HG02981 (cell line): ENCODE results near the gene OTUD5.
A peak's percentile ranks its signal among the peaks of the same experiment; 100 is the strongest.
"Not testable (repeated sequence)": the region's sequence is repeated elsewhere in the genome, so short reads cannot be mapped to it uniquely, and the experiment has no call there.

ENCODE experiments used
- ATAC-seq: cut with Tn5 transposase; IDR thresholded peaks from one replicate; pipeline ENCODE4 v1.9.1; 2021; ENCODE audit warnings: mild to moderate bottlenecking, moderate library complexity; ENCODE audit not compliant: unreplicated experiment

The OTUD5 gene

DNA sequence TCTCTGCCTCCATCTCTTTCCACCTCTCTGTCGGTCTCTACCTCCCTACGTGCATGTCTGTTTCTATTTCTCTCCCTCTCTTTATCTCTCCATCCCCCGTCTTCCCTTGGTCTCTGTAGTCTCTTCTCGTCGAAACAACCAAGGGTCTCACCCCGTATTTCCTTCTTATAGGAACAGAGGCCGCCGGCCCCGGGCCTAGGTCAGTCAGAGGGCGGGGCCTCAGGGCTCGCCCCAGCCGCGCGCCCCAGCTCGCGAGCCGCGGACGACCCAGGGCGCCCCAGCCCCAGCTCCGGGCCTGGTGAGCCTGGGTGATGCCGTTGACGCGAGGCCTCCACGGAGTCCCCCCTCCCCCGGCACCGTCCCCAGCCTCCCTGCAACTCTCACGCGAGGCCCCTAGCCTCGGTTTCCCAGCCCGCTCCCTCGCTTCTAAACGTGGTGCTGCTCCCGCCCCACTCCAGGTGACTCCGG, 66.4 kb downstream of the OTUD5 start:
- peak; percentile 39 for ATAC-seq

DNA sequence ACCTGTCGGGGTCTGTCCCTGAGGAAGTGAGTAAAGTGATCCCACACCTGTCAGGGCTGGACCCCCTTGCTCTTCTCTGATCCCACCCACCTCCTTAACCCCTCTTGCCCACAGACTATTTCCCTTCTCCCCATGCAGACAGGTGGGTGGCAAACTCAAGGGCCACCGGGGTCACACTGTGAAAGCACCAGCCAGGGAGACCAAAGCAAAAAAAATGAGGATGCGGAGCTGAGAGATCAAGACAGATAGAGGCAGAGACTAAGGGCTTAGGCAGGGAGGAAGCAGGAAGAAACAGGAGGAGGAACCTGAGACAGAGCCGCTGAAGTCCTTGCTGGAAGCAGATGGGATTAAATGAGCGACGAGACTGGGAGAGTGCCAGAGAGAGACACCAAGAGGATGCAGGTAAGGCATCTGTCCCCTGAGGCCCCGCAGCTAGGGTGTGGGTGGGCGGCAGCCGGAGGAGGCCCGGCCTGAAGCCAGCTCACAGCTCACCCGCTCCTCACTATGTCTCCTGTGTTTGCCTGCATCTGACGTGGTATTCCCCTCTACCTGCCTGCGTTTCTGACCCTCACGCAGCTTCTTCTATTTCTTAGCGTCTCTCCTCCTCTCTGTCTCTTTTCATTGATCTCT, 67.0 kb downstream of the OTUD5 start:
- no peak for ATAC-seq

GRCh38 chrX:48886586-48886985, 70.8 kb downstream of the OTUD5 start:
- ATAC-seq, result not testable (repeated sequence)

DNA sequence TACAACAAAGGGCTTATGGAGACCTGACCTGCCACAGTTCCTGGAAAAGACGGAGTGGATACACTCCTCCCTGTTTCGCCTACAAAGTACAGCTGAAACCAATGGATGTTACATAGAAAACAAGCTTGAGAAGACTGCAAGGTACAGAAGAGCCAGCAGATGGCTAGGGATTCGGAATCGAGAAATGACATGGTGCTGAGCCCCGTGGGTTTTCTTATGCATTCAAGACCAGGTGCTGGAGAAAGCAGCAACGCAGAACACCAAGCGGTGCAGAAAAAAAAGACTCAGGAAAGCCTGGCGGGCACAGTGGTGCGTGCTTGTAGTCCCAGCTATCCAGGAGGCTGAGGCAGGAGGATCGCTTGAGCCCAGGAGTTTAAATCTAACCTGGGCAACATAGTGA, 73.7 kb downstream of the OTUD5 start:
- ATAC-seq, result no peak

DNA sequence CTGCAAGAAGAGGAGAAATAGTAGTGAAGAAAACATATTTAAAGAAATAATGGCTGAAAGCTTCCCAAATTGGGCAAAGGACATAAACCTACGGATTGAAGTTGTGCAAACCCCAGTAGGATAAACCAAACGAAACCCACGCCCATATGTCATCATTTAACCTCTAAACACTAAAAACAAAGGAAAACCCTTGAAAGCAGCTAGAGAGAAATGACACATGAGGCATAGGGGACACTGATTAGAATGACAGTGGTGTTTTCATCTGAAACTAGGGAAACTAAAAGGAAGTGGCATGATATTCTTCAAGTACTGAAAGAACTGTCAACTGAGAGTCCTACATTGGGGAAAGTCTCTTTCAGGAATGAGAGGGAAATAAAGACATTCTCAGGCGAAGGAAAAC, 80.5 kb downstream of the OTUD5 start:
- ATAC-seq, result not testable (repeated sequence)
